Measurements from ENCODE around the gene SCD.
"Not testable (repeated sequence)": the region's sequence is repeated elsewhere in the genome, so short reads cannot be mapped to it uniquely, and the experiment has no call there.

Gene SCD

GRCh38 chr10:100357059-100357858, 10.2 kb downstream of the SCD start:
- no peak overlapping the region for H3K4me3 ChIP-seq (ENCODE audit: low read length)
- DNase-seq (ENCODE audit: low read depth, low spot score): no peak

- peak; percentile 52 for DNase-seq (ENCODE audit: low read depth, low spot score)
- H3K4me3 ChIP-seq (ENCODE audit: low read length): no peak overlapping the region
Observed at GRCh38 chr10:100359030-100359432, 12.0 kb downstream of the SCD start.

GRCh38 chr10:100359529-100360150, 12.6 kb downstream of the SCD start:
- H3K4me3 ChIP-seq (ENCODE audit: low read length): no peak overlapping the region
- DNase-seq (ENCODE audit: low read depth, low spot score): no peak

GRCh38 chr10:100360234-100360633, 13.2 kb downstream of the SCD start:
- no peak overlapping the region for H3K4me3 ChIP-seq (ENCODE audit: low read length)
- DNase-seq (ENCODE audit: low read depth, low spot score): no peak

GRCh38 chr10:100362570-100363496, 15.8 kb downstream of the SCD start:
- no peak overlapping the region for H3K4me3 ChIP-seq (ENCODE audit: low read length)
- DNase-seq (ENCODE audit: low read depth, low spot score): no peak

- no peak for DNase-seq (ENCODE audit: low read depth, low spot score)
Observed at GRCh38 chr10:100364175-100364574, 17.1 kb downstream of the SCD start.

GRCh38 chr10:100364735-100365391, 17.8 kb downstream of the SCD start:
- H3K4me3 ChIP-seq (ENCODE audit: low read length): no peak overlapping the region
- no peak for DNase-seq (ENCODE audit: low read depth, low spot score)

More at GRCh38 chr10:100364175-100364574, 17.1 kb downstream of the SCD start:
- no peak overlapping the region for H3K4me3 ChIP-seq (ENCODE audit: low read length)

GRCh38 chr10:100368721-100369120, 21.7 kb downstream of the SCD start:
- no peak for DNase-seq (ENCODE audit: low read depth, low spot score)
- no peak overlapping the region for H3K4me3 ChIP-seq (ENCODE audit: low read length)

GRCh38 chr10:100370714-100371481, 23.9 kb downstream of the SCD start:
- H3K4me3 ChIP-seq (ENCODE audit: low read length): peak overlapping the region; percentile 4
- peak; percentile 65 for DNase-seq (ENCODE audit: low read depth, low spot score)

GRCh38 chr10:100371482-100372027, 24.5 kb downstream of the SCD start:
- DNase-seq (ENCODE audit: low read depth, low spot score): no peak
- H3K4me3 ChIP-seq (ENCODE audit: low read length): no peak overlapping the region

GRCh38 chr10:100372415-100373297, 25.6 kb downstream of the SCD start:
- DNase-seq (ENCODE audit: low read depth, low spot score): no peak
- H3K4me3 ChIP-seq (ENCODE audit: low read length): peak overlapping the region; percentile 73

- peak overlapping the region; percentile 73 for H3K4me3 ChIP-seq (ENCODE audit: low read length)
- DNase-seq (ENCODE audit: low read depth, low spot score): peak; percentile 88
Observed at GRCh38 chr10:100373298-100374199, 26.5 kb downstream of the SCD start.

- DNase-seq (ENCODE audit: low read depth, low spot score): no peak
- H3K4me3 ChIP-seq (ENCODE audit: low read length): peak overlapping the region; percentile 73
Observed at GRCh38 chr10:100374200-100374655, 27.2 kb downstream of the SCD start.

GRCh38 chr10:100374677-100375353, 27.8 kb downstream of the SCD start:
- not testable (repeated sequence) for DNase-seq (ENCODE audit: low read depth, low spot score)
- peak overlapping the region; percentile 73 for H3K4me3 ChIP-seq (ENCODE audit: low read length)

GRCh38 chr10:100376656-100377055, 29.6 kb downstream of the SCD start:
- not testable (repeated sequence) for H3K4me3 ChIP-seq (ENCODE audit: low read length); DNase-seq (ENCODE audit: low read depth, low spot score)

GRCh38 chr10:100377830-100378229, 30.8 kb downstream of the SCD start:
- H3K4me3 ChIP-seq (ENCODE audit: low read length): no peak overlapping the region
- DNase-seq (ENCODE audit: low read depth, low spot score): peak; percentile 41

Measured in Jurkat, Clone E6-1 (cell line).